Mammary epithelial cell (primary cell): ENCODE measurements around the gene KLRF1.

Experiments used
- CTCF ChIP-seq, 2 donors: IDR thresholded peaks in 1 of 2; conservative IDR thresholded peaks in 1 of 2; 2 replicates each; pipeline ENCODE4 v1.5.1; 2011 to 2012; ENCODE audit warnings: inconsistent platforms in 2 of 2, low read length in 2 of 2, mild to moderate bottlenecking in 2 of 2, control low read depth in 1 of 2, low read depth in 1 of 2; ENCODE audit not compliant: insufficient read depth in 1 of 2; ENCODE audit errors: extremely low read depth in 1 of 2
- EZH2 ChIP-seq: IDR thresholded peaks from 2 replicates; pipeline ENCODE4 v1.6.1; 2012; ENCODE audit warnings: low read length, inconsistent platforms, borderline replicate concordance

- TF ChIP-seq CTCF (conservative IDR thresholded peaks at IDR 0.05 in 1 of 2, IDR thresholded peaks at IDR 0.05 in 1 of 2; ENCODE audit: extremely low read depth in 1 of 2, insufficient read depth in 1 of 2, low read depth in 1 of 2, low read length in 2 of 2): no peak
- no peak for TF ChIP-seq EZH2
These were observed 20.6 kb upstream of the KLRF1 start for GRCh38 chr12:9806714-9807113.
